Stimulated activated CD4-positive, alpha-beta T cell treated with anti-CD3 and anti-CD28 coated beads, Interleukin-12 subunit alpha, Interleukin-12 subunit beta, amount 100 ng/mL, for 48 hours (primary cell): Measurements from ENCODE around the gene CLASP2.

Source experiments
- DNase-seq, 3 donors: peaks; one replicate each; pipeline ENCODE4 v3.0.0-alpha.2; 2020; ENCODE audit warnings: low read depth in 2 of 3, low spot score in 1 of 3

CLASP2 gene

DNA sequence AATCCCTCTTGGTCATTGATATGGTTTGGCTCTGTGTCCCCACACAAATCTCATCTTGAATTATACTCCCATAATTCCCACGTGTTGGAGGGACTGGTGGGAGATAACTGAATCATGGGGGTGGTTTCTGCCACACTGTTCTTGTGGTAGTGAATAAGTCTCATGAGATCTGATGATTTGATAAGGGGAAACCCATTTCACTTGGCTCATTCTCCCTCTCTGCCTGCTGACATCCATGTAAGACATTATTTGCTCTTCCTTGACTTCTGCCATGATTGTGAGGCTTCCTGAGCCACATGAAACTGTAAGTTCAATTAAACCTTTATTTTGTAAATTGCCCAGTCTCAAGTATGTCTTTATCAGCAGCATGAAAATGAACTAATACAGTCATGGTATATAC, 171.0 kb downstream of the CLASP2 start:
- no peak for DNase-seq

DNA sequence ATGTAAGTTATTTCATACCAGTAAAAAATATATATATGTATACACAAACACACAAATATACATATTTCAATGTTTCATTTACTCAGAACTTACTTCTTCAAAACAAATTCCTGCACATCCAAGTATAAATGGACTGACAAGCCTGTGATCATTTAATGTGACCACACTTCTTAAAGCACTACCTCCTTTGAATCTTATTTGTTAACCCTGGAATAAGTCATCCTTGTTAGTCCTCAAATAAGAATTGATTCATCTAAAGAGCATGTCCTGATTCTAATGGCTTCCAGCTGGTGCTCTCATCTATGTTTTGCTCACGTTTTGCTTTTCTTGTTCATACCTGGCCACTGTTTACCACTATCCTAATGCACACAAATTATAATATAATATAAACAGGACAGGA, 173.9 kb downstream of the CLASP2 start:
- no peak for DNase-seq

DNA sequence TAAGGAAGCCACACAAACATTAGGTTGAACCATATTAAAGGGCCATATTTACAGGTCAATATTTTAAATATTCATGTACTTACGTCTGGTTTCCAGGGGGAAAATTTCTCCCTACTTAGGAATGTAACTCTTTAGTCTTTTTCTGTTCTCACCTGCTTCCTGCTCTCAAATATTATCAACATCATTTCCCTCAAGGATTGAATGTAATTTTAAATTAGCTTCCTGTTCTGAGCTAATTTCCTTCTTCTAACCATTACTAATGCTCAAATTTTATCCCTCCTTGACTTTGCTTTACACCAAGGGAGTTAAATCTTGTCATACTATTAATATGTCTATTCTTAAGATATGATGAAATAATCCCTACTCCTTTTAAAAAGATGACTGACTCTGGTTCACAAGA, 174.5 kb downstream of the CLASP2 start:
- DNase-seq, result no peak

GRCh38 chr3:33541918-33542317, 176.1 kb downstream of the CLASP2 start:
- no peak for DNase-seq

DNA sequence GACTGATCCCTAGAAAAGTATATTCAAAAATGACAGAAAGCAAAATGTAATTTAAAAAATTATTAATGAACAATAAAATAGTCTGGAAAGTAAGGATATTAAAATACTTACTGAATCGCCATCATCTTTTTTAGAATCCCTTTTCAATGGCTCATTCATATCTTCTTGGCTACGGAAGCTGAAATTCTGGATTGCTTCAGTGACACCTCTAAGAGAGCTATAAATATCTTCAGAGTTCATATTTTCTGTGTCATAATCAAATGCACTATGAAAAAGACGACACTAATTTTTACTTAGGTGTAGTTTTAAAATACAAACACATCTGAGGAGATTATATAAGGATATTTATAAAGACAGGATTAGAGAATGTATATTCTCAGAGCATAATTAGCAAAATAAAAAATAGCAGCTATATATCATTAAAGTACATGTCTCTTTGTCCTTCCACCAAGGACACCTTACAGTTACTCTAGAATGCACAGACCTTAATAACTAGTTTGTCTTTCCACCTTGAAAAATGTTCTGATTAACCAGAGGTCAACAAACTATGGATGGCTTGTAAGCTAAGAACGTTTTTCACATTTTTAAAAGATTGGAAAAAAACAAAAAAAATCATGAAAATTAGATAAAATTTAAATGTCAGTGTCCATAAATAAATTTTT, 179.2 kb downstream of the CLASP2 start:
- no peak for DNase-seq

DNA sequence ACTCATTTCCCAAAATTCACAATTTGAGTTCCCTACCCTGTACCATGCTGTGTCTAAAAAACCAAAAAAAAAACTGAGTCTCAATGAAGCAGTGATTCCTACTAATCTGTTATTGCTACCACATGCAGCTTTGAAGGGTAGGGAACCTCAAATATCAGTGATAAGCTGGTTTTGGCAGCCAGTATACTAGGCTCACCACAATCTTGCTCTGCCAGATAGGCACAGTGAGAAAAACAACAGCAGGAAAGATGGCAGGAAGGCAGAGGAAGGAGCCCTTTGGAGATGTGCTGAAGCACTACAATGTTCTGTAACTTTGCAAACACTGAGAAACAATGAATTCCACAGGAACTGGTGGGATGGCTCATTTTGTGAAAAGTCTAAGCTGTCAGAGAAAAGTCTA, 180.9 kb downstream of the CLASP2 start:
- DNase-seq, result no peak

GRCh38 chr3:33526787-33527186, 191.3 kb downstream of the CLASP2 start:
- no peak for DNase-seq

- no peak for DNase-seq
Measured at GRCh38 chr3:33525232-33525631, 192.8 kb downstream of the CLASP2 start.

DNA sequence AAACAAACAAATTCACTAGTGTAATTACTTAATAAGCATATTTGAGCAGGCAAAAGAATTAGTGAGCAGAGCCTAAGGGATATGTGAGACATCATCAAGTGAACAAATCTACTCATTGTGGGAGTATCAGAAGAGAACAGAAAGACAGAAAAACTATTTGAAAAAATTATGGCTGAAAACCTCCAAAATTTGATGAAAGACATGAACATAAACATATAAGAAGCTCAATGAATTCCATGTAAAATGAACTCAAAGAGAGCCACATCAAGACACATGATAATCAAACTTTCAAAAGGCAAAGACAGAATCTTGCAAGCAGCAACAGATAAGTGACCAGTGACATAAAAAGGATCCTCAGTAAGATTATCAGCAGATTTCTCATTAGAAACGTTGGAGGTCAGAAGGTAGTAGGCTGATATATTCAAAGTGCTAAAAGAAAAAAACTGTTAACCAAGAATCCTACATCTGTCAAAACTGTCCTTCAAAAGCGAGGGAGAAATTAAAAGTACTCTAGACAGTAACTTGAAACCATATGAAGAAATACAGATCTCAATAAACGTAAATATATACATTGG, 194.9 kb downstream of the CLASP2 start:
- no peak for DNase-seq

DNA sequence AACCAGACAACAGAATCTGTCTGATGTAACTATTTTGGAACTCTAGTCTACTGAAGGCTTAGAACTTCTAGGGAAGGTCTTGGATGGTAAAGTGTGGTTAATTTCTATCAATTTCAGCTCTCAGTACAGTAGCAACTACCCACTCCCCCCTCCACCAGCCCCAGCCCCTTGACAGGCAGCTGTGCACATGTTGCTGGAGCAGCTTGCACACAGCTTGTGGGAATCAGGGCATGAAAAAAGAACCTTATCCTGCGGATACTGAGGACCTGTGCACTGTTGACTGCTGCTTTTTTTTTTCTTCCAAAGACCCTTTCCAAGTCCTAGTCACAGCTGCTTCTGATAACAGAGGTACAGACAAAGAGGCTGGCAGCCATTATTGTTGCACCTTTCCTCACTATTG, 196.3 kb downstream of the CLASP2 start:
- DNase-seq, result no peak

GRCh38 chr3:33513262-33513863, 204.7 kb downstream of the CLASP2 start:
- DNase-seq, result no peak

DNA sequence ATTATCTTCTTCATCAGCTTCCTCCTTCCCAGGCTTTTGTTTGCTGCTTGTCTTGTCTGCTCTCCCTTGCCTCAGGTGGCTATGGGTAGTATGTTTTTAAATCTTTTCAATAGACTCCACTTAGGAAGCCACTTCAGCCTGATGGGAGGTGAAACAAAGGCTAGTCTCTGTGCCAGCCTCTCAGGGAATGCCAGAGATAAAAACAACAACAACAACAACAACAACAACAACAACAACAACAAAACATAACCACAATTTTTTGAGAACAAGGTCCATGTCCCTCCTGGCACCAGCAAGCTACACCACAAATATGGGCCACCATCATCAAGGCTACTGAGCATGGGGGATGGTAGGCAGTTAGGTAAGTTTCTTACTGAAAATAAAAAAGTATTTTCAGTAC, 213.0 kb downstream of the CLASP2 start:
- no peak for DNase-seq

DNA sequence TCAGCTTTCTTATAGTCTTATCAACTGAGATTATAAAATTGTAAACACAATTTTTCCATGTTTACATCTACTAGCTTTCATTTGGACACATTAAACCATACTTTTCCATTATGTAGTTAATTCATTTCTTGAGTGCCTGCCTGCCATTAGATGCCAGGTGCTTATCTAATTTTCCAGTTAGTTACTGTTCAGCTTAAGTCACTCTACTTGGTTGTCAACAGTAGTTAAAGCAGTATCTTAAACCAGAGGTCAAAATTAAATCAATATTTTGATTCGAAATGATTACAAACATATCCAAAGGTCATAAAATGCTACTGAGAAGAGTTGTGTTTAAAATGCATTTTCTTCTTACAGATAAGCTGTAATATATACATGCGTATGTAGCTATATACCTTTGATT, 221.6 kb downstream of the CLASP2 start:
- DNase-seq, result no peak

- DNase-seq, result no peak
Measured at GRCh38 chr3:33491721-33492120, 226.3 kb downstream of the CLASP2 start.

GRCh38 chr3:33490641-33491241, 227.3 kb downstream of the CLASP2 start:
- DNase-seq, result no peak

GRCh38 chr3:33488683-33489082, 229.4 kb downstream of the CLASP2 start:
- no peak for DNase-seq

DNA sequence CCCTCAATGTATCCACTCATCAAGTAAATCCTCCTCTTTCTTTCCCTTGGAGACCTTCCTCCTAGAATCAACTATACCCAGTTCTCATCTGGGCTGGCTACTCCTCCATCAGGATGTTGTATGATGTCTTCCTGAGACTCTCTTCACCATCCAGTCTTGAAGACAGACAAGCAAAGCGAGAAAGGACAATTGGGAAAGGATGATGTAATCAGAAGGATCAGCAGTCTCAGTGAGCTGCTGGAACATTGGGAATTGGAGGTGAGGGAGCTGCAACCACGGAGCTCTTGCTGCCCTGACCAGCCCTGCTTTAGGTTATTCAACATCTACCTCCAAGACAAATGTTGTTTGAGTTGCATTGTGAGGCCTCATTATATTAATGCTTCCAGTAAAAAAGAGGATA, 229.8 kb downstream of the CLASP2 start:
- no peak for DNase-seq

GRCh38 chr3:33482111-33482521, 235.9 kb downstream of the CLASP2 start:
- no peak for DNase-seq

DNA sequence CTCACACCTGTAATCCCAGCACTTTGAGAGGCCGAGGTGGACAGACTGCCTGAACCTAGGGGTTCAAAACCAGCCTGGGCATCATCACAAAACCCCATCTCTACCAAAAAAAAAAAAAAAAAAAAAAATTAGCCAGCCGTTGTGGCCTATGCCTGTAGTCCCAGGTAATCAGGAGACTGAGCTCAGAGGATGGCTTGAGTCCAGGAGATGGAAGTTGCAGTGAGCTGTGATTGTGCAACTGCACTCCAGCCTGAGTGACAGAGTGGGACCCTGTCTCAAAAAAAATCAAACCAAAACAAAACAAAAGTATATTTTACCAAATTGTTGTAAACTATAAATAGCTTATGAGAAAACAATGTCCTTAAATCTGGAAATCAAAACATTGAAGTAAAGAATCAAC, 243.2 kb downstream of the CLASP2 start:
- DNase-seq, result no peak

DNA sequence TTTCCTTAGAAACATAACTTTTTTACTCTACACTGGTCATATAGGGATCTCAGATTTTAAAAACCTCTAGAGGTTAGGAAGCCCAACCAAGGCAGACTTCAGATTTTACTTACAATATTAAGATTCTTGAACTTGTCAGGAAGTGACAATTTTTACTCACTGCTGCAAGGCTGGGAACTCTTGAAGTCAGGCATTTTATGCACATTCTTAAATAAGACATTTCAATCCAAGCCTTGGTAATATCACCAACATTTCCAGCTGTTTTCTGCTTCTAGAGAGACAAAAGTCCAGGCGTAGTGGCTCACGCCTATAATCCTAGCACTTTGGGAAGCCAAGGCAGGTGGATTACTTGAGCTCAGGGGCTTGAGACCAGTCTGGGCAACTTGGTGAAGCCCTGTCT, 244.2 kb downstream of the CLASP2 start:
- no peak for DNase-seq

DNA sequence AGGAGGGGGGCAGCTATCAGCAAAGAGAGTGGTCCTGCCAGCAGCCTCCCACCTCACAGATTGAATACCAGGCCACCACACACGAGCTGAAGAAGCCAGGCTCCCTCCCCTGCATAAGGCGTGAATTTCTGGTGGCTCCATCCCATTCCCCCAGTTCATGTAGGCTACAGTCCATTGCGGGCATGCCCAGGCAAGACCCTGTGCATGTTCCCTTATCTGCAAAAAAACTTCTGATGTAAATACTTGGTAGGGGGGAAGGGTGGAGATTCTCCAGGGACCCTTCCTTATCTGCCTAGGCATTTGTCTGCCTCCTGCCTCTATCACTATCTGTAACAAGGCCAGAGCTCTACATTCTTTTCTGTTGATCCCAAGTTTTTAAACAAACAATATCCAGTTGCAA, 250.3 kb downstream of the CLASP2 start:
- no peak for DNase-seq

- DNase-seq, result no peak
Measured at GRCh38 chr3:33461097-33461496, 257.0 kb downstream of the CLASP2 start.
